Measurements from ENCODE around the gene RALB.

Gene RALB
- 72.0 to 179 (median 124) reads per million in 18 experiments for total RNA-seq

- DNase-seq = peak; percentile 99
These were observed at the start of gene RALB for GRCh38 chr2:120252225-120253020. Gene RALB, plus strand, starts transcription at chr2:120252852. Its CDS starts 25,813 bp downstream, at chr2:120278665.

GRCh38 chr2:120203251-120204021 is 49.2 kb upstream of the RALB start:
- DNase-seq = peak; percentile 61 to 66

- no peak for DNase-seq
These were observed 48.6 kb upstream of the RALB start for GRCh38 chr2:120204022-120204405.

GRCh38 chr2:120204417-120204816 is 48.2 kb upstream of the RALB start:
- no peak for DNase-seq

GRCh38 chr2:120204945-120205670 is 47.5 kb upstream of the RALB start:
- DNase-seq = no peak

- no peak for DNase-seq
These were observed 46.5 kb upstream of the RALB start for GRCh38 chr2:120206022-120206581.

- DNase-seq = no peak
These were observed 44.0 kb upstream of the RALB start for GRCh38 chr2:120208381-120209353.

GRCh38 chr2:120209427-120210269 is 43.0 kb upstream of the RALB start:
- no peak for DNase-seq

GRCh38 chr2:120210270-120210693 is 42.4 kb upstream of the RALB start:
- DNase-seq = peak in 1 of 2 donors; percentile 11

GRCh38 chr2:120218181-120218580 is 34.5 kb upstream of the RALB start:
- DNase-seq = no peak

- DNase-seq = no peak
These were observed 33.4 kb upstream of the RALB start for GRCh38 chr2:120219291-120219690.

GRCh38 chr2:120219766-120220165 is 32.9 kb upstream of the RALB start:
- no peak for DNase-seq

- no peak for DNase-seq
These were observed 31.9 kb upstream of the RALB start for GRCh38 chr2:120220756-120221155.

GRCh38 chr2:120221616-120222015 is 31.0 kb upstream of the RALB start:
- no peak for DNase-seq

GRCh38 chr2:120222186-120223033 is 30.2 kb upstream of the RALB start:
- no peak for DNase-seq

- peak; percentile 89 to 91 for DNase-seq
These were observed 29.4 kb upstream of the RALB start, which contains the start of gene TMEM185B for GRCh38 chr2:120223034-120223912. Gene TMEM185B, minus strand, starts transcription at chr2:120223400. Its CDS starts 424 bp downstream, at chr2:120222976.

- DNase-seq = no peak
These were observed 28.4 kb upstream of the RALB start for GRCh38 chr2:120224256-120224655.

Data from inflammatory macrophage (primary cell).